HepG2 (cell line): ENCODE data around the gene VSIG8. TPM values are rescaled to one million over a fixed set of nuclear protein-coding genes. Genes with fewer than 3 reads are reported as not detected.

ENCODE experiments used
- ATAC-seq: fragments of 200-7000 bp; cut with Tn5 transposase; 3 replicates; pipeline ENCODE4 v1.9.1; 2020; ENCODE audit warnings: mild to moderate bottlenecking, moderate library complexity
- BruUV-seq: library from RNA; stranded (reverse); fragments of 400-500 nt; replicated peaks from 2 replicates; lab custom pipeline; 2021; lab: Mats Ljungman, UMichigan
- CTCF ChIA-PET: fragments of 300-600 bp; formaldehyde crosslinking; extraction: SDS; loops from one replicate; lab custom pipeline; 2021; ENCODE audit warnings: low total read pairs, inconsistent platforms, low intra/inter-chr PET ratio; lab: Yijun Ruan, JAX
- POLR2A ChIA-PET: fragments of 350-600 bp; sonication (Branson Sonifier 250); formaldehyde crosslinking; loops from one replicate; lab custom pipeline; 2020; ENCODE audit warnings: antibody characterized with exemption, inconsistent platforms; lab: Yijun Ruan, JAX
- DNase-seq: peaks from one replicate; pipeline ENCODE4 v3.0.0-alpha.2; 2015; ENCODE audit warnings: low spot score
- FAIRE-seq: peaks from 3 replicates; lab custom pipeline; 2011; peaks lifted over from hg19 to GRCh38; lab: Jason Lieb, UNC
- H2AFZ ChIP-seq: one replicate; pipeline ENCODE4 v1.6.1; 2011; ENCODE audit warnings: low read length, inconsistent platforms
- H3K27ac ChIP-seq: fragments of 300-600 bp; 3 replicates; pipeline ENCODE4 v1.8.0; 2011; ENCODE audit warnings: mixed run types, mild to moderate bottlenecking, mixed read lengths, low read length, inconsistent platforms; ENCODE audit not compliant: insufficient read depth; ENCODE audit errors: extremely low read length
- H3K27me3 ChIP-seq, 2 experiments: fragments of 200-600 bp in 1 of 2; 2 replicates in 1 of 2; 3 replicates in 1 of 2; pipeline versions ENCODE4 v1.6.0 to v1.8.0; 2011; ENCODE audit warnings: low read length in 2 of 2, mild to moderate bottlenecking in 2 of 2, moderate library complexity in 2 of 2, inconsistent platforms in 1 of 2; ENCODE audit not compliant: insufficient read depth in 2 of 2, control insufficient read depth in 1 of 2
- H3K36me3 ChIP-seq, 2 experiments: fragments of 200-600 bp in 1 of 2; replicated peaks in 1 of 2; 2 replicates in 1 of 2; 3 replicates in 1 of 2; pipeline versions ENCODE4 v1.5.1 to v1.8.0; 2011; ENCODE audit warnings: low read length in 2 of 2, inconsistent platforms in 1 of 2; ENCODE audit not compliant: insufficient read depth in 2 of 2, control insufficient read depth in 1 of 2
- H3K4me1 ChIP-seq: 2 replicates; pipeline ENCODE4 v1.5.1; 2012; ENCODE audit warnings: low read length, inconsistent platforms; ENCODE audit not compliant: insufficient read depth
- H3K4me2 ChIP-seq: 2 replicates; pipeline ENCODE4 v1.6.0; 2011; ENCODE audit warnings: low read depth, low read length, inconsistent platforms
- H3K4me3 ChIP-seq, 3 experiments: fragments of 200-600 bp in 1 of 3; sonication (generic), shearing (Covaris generic) in 1 of 3; replicated peaks in 1 of 3; 2 replicates each; pipeline ENCODE4 v1.5.1; 2011 to 2016; ENCODE audit warnings: low read length in 3 of 3, inconsistent platforms in 2 of 3, low read depth in 2 of 3, mild to moderate bottlenecking in 2 of 3, control low read depth in 1 of 3, mixed read lengths in 1 of 3; ENCODE audit not compliant: insufficient read depth in 1 of 3
- H3K79me2 ChIP-seq: one replicate; pipeline ENCODE4 v1.6.1; 2011; ENCODE audit warnings: low read length, inconsistent platforms; ENCODE audit not compliant: insufficient read depth
- H3K9ac ChIP-seq: 2 replicates; pipeline ENCODE4 v1.6.0; 2011; ENCODE audit warnings: mild to moderate bottlenecking, low read depth, low read length, inconsistent platforms; ENCODE audit not compliant: insufficient read depth
- H3K9me3 ChIP-seq: 2 replicates; pipeline ENCODE4 v1.5.1; 2012; ENCODE audit warnings: mild to moderate bottlenecking, low read length
- H4K20me1 ChIP-seq: 2 replicates; pipeline ENCODE4 v1.6.0; 2011; ENCODE audit warnings: inconsistent platforms, mild to moderate bottlenecking, low read length, moderate library complexity; ENCODE audit not compliant: insufficient read depth
- DBP ChIP-seq: sonication (generic); formaldehyde crosslinking; IDR thresholded peaks from 2 replicates; pipeline ENCODE4 v1.4.0; 2020; ENCODE audit warnings: missing genetic modification reagents; ENCODE audit errors: not compliant biosample characterization
- FOXM1 ChIP-seq: sonication (generic); formaldehyde crosslinking; IDR thresholded peaks from 2 replicates; pipeline ENCODE4 v1.5.0; 2020; ENCODE audit warnings: missing genetic modification reagents
- JARID2 ChIP-seq: sonication (generic); formaldehyde crosslinking; IDR thresholded peaks from 2 replicates; pipeline ENCODE4 v1.8.1; 2023; ENCODE audit warnings: missing genetic modification reagents, inconsistent platforms; ENCODE audit not compliant: insufficient replicate concordance
- RELA ChIP-seq: sonication (generic); formaldehyde crosslinking; IDR thresholded peaks from 2 replicates; pipeline ENCODE4 v1.4.0; 2020; ENCODE audit warnings: missing genetic modification reagents
- RERE ChIP-seq: IDR thresholded peaks from 2 replicates; pipeline ENCODE4 v1.6.1; 2016; ENCODE audit warnings: low read depth, missing genetic modification reagents, missing compliant biosample characterization
- STAG1 ChIP-seq: sonication (generic); formaldehyde crosslinking; IDR thresholded peaks from 2 replicates; pipeline ENCODE4 v1.4.0; 2020; ENCODE audit warnings: missing genetic modification reagents
- TOPORS ChIP-seq: sonication (generic); formaldehyde crosslinking; IDR thresholded peaks from 2 replicates; pipeline ENCODE4 v1.8.0; 2023; ENCODE audit warnings: mild to moderate bottlenecking, missing genetic modification reagents
- ZNF329 ChIP-seq: sonication (generic); formaldehyde crosslinking; IDR thresholded peaks from 2 replicates; pipeline ENCODE4 v1.9.0; 2021; ENCODE audit warnings: low read depth, mild to moderate bottlenecking, missing genetic modification reagents
- ZNF580 ChIP-seq: IDR thresholded peaks from 2 replicates; pipeline ENCODE4 v1.6.1; 2016; ENCODE audit warnings: low read depth, borderline replicate concordance
- ZNF776 ChIP-seq: sonication (generic); formaldehyde crosslinking; IDR thresholded peaks from 2 replicates; pipeline ENCODE4 v1.4.0; 2020; ENCODE audit warnings: mild to moderate bottlenecking, missing genetic modification reagents
- ZNF790 ChIP-seq: sonication (generic); formaldehyde crosslinking; IDR thresholded peaks from 2 replicates; pipeline ENCODE4 v1.8.0; 2022; ENCODE audit warnings: missing genetic modification reagents, mild to moderate bottlenecking, borderline replicate concordance
- whole genome bisulfite sequencing: methylation state at CpG from one replicate; pipeline ENCODE4 v1.1.6; 2017; ENCODE audit warnings: low lambda C conversion rate; 5-methylcytosine and 5-hydroxymethylcytosine counted together
- in situ Hi-C: cut with HindIII; loops from 2 replicates; pipeline ENCODE4 v1.10.0; 2017; ENCODE audit warnings: low pct_unique_long_range_greater_than_20kb; ENCODE audit not compliant: extremely low pct_ligation_motif_present
- intact Hi-C: fragments of 100-400 bp; cut with micrococcal nuclease; formaldehyde crosslinking; loops from one replicate; pipeline ENCODE4 v1.10.0; 2022; ENCODE audit not compliant: unreplicated experiment
- polyA plus RNA-seq, 8 experiments: library from polyadenylated mRNA; depleted of rRNA in 3 of 8; stranded (reverse) in 7 of 8; unstranded in 1 of 8; fragments of >200 nt; fragmentation: Illumina TruSeq in 4 of 8; extraction: Trizol in 4 of 8; gene quantifications; 2 replicates each; pipeline versions ENCODE4 v1.2.1 to v1.2.3, GENCODE V29; 2011 to 2016; ENCODE audit warnings: low read depth in 4 of 8, missing spikeins in 1 of 8, mixed read lengths in 1 of 8; ENCODE audit not compliant: insufficient read depth in 1 of 8
- total RNA-seq, 5 experiments: library from RNA; depleted of rRNA; stranded (reverse); fragments of >200 nt; fragmentation: Illumina TruSeq; extraction: Trizol; gene quantifications; 2 replicates each; pipeline ENCODE4 v1.2.3, GENCODE V29; 2016; ENCODE audit warnings: low read depth in 1 of 5

Gene VSIG8
- total and polyA plus RNA-seq, 2 of the 13 experiments (the other 11 are each of a cell fraction or from before 2014, with no cell fraction given): not detected

GRCh38 chr1:159828581-159829272, 33.7 kb downstream of the VSIG8 start:
- 34% methylated on average over 11 of the region's 11 CpGs for WGBS
- Histone ChIP-seq H3K27me3 (peaks cover 1 to 12% of the 10 kb centered on the region in 2 experiments; a peak in 3 of 5 replicates), H4K20me1 (no peaks in the 10 kb centered on the region), H2AFZ (no peak overlapping the region), H3K4me3 (no peak overlapping the region), H3K9ac (no peak overlapping the region), H3K27ac (no peak overlapping the region), H3K79me2 (no peaks in the 10 kb centered on the region), H3K4me2 (no peak overlapping the region), H3K36me3 (no peaks in the 10 kb centered on the region), H3K9me3 (no peaks in the 10 kb centered on the region), H3K4me1 (peaks cover 12% of the 10 kb centered on the region)
- no peak for ATAC-seq
- TF ChIP-seq STAG1 (no peak), DBP (CRISPR knock-in tag) (no peak), ZNF790 (no peak), JARID2 (CRISPR knock-in tag) (no peak), RELA (CRISPR knock-in tag) (no peak), ZNF329 (CRISPR knock-in tag) (no peak), ZNF776 (CRISPR knock-in tag) (no peak), ZNF580 (CRISPR knock-in tag) (no peak), RERE (no peak), FOXM1 (CRISPR knock-in tag) (no peak), TOPORS (CRISPR knock-in tag) (no peak)
- in situ Hi-C loops (no loop called here), intact Hi-C loops (loop anchor here (2.0 kb wide), 1 partner anchor 30 kb away; no protein-coding TSS in a partner anchor)
- no TSS peak for BruUV-seq
- no peak for FAIRE-seq
- ChIA-PET CTCF (no interaction called here), POLR2A (no interaction called here)
- DNase-seq: no peak
